CD4-positive, alpha-beta T cell treated with Interleukin-1 beta for 1 hour (primary cell): ENCODE results near the gene ABCF1.

ENCODE experiments used
- DNase-seq, 2 donors: peaks; one replicate each; pipeline ENCODE4 v3.0.0-alpha.2; 2020 to 2022

Gene ABCF1

DNA sequence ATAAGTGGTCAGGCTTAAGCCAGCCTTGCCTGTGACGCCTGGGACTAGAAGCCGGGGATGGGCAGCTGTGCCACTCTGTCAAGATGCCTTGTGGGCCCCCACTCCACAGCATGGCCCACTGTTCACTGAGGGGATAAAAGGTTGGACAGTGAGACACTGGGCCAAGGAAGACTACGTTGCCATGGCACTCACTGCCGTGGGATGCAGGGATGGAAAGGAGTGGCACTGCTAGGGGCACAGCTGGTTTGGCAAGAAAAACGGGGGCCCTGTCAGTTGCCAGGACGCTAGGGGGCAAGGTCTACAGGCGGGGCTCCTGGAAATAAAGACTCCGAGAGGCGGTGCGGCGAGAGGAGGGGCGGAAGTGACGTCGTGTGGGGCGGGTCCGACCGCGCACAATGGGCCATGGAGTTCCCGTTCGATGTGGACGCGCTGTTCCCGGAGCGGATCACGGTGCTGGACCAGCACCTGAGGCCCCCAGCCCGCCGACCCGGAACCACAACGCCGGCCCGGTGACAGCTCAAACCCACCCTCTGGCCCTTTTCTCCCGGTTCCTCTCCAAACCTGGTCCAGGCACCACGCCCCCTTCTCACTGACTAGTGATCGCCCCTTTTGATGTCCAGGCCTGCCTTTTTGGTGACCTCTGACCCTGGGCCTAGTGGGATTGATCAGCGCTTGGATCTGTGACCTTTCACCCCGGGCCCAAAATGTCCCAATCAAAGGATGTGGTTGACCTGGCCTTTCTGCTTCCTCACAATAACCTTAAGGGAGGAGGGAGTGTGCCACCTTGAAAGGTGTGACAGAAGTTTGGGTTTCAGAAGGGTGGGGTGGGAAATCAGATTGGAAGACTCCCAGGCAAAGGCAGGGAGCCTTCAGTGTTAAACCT, 55.5 kb downstream of the ABCF1 start, which contains the start of gene ATAT1:
ATAT1 (plus strand) TSS at position 391 of the 883 bp plus-strand sequence.
- peak; percentile 90 to 91 for DNase-seq

DNA sequence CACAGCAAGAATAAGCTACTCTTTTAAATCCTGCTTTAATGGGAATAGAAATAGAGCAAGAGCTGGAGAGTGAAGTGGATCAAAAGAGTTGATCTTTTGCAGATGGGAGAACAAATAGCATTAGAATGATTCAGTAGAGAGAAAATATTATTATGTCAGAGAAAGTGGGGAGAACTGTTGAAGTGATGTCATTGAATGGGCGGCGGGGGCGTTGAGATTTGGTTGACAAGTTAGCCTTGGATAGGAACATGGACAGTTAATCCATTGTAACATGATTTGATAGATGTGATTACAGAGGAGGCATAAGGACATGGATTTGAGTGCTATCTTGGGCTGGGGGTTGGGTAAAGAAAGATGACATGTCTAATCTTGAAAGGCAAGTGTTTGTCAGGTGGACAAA, 64.6 kb downstream of the ABCF1 start:
- DNase-seq: no peak

DNA sequence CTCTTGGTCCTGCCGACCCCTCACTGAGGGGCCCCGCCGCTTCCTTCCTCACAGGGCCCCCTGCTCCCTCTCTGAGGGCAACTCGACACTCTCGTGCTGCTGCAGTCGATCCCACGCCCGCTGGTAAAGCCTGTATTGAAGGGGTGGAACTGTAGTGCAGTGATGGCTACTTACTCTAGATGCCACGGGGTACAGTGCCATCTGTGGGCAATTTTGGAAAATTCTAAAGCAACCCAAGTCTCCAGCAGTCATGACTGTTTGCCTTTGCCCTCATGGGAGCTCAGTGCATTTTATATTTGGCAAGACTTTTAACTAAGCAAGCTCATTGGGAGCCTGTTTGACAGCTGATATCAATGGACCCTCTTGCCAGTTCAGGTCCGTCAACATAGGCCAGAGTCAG, 69.2 kb downstream of the ABCF1 start:
- peak in 1 of 2 donors; percentile 8 for DNase-seq

DNA sequence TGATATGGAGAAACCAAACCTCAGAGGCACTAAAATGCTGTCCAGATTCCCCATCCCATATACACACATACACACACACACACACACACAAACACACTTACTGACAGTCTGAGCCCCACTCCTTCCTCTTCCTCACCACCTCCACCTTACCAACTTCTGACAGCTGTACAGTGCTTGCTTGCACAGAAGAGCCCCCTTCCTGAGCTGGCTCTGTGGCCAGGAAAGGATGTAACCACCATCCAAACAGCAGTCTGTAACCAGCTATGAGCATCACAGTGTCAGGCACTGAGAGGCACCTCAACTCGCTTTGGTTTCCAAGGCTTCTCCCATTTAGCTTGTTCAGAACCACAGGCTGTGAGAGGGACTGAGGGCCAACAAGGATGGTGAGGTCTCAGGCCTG, 69.8 kb downstream of the ABCF1 start:
- no peak for DNase-seq
